Lung (tissue), 12 donors: ENCODE measurements around the gene SIM2. TPM values are rescaled to one million over a fixed set of nuclear protein-coding genes. Genes with fewer than 3 reads are reported as not detected.
A peak's percentile ranks its signal among the peaks of the same experiment; 100 is the strongest.

Experiments used
- ATAC-seq: fragments of 200-7000 bp; cut with Tn5 transposase; one replicate; pipeline ENCODE4 v1.9.1; 2020; ENCODE audit warnings: moderate number of reproducible peaks; ENCODE audit not compliant: insufficient read depth, low FRiP score
- DNase-seq, 3 donors: peaks; one replicate each; pipeline ENCODE4 v3.0.0-alpha.2; 2013 to 2017
- H3K27ac ChIP-seq, 2 donors: one replicate each; pipeline ENCODE4 v1.5.1; 2013; ENCODE audit warnings: mild to moderate bottlenecking in 2 of 2, moderate library complexity in 2 of 2, control low read depth in 1 of 2, inconsistent platforms in 1 of 2, low read depth in 1 of 2, low read length in 1 of 2
- H3K27me3 ChIP-seq, 3 donors: one replicate each; pipeline ENCODE4 v1.5.1; 2013; ENCODE audit warnings: low read length in 2 of 3; ENCODE audit not compliant: control insufficient read depth in 3 of 3, insufficient read depth in 3 of 3
- H3K36me3 ChIP-seq, 4 donors: one replicate each; pipeline ENCODE4 v1.5.1; 2013; ENCODE audit warnings: low read length in 4 of 4, mild to moderate bottlenecking in 1 of 4, moderate library complexity in 1 of 4; ENCODE audit not compliant: control insufficient read depth in 4 of 4, insufficient read depth in 4 of 4
- H3K4me1 ChIP-seq, 5 donors: one replicate each; pipeline ENCODE4 v1.5.1; 2013; ENCODE audit warnings: low read length in 5 of 5, mild to moderate bottlenecking in 2 of 5, moderate library complexity in 1 of 5; ENCODE audit not compliant: control insufficient read depth in 5 of 5, insufficient read depth in 5 of 5
- H3K4me3 ChIP-seq: one replicate; pipeline ENCODE4 v1.5.1; 2013; ENCODE audit warnings: mild to moderate bottlenecking, control low read depth, moderate library complexity
- H3K9ac ChIP-seq, 2 donors: one replicate each; pipeline ENCODE4 v1.5.1; 2013; ENCODE audit warnings: low read length in 2 of 2, control low read depth in 1 of 2; ENCODE audit not compliant: insufficient read depth in 1 of 2
- H3K9me3 ChIP-seq, 4 donors: one replicate each; pipeline ENCODE4 v1.5.1; 2013; ENCODE audit warnings: low read length in 3 of 4, mild to moderate bottlenecking in 1 of 4, moderate library complexity in 1 of 4; ENCODE audit not compliant: control insufficient read depth in 4 of 4, insufficient read depth in 3 of 4
- CTCF ChIP-seq: IDR thresholded peaks from 2 replicates; pipeline ENCODE4 v1.5.1; 2012; ENCODE audit warnings: mild to moderate bottlenecking; ENCODE audit errors: control extremely low read depth, extremely low read depth
- WGBS, 2 donors: extraction: QIAGEN DNeasy Blood & Tissue Kit; methylation state at CpG; one replicate each; pipeline ENCODE4 v1.1.7; 2013; 5-methylcytosine and 5-hydroxymethylcytosine counted together
- polyA plus RNA-seq, 2 donors: library from polyadenylated mRNA; stranded (reverse); fragments of 200-250 nt; gene quantifications; one replicate each; pipeline ENCODE4 v1.2.1, GENCODE V29; 2013
- total RNA-seq, 2 donors: library from RNA; depleted of rRNA in 1 of 2; stranded (reverse); fragments of >200 nt in 1 of 2; gene quantifications; one replicate each; pipeline ENCODE4 v1.2.1, GENCODE V29; 2014 to 2021
- donor health status: control.
- donor health status: control.
- donor health status: Bipolar disorder and iron deficiency.
- donor health status: healthy.
- donor health status: DM: yes; HTN: yes; CAD: no.

Gene SIM2
- total and polyA plus RNA-seq, 4 donors = not detected

DNA sequence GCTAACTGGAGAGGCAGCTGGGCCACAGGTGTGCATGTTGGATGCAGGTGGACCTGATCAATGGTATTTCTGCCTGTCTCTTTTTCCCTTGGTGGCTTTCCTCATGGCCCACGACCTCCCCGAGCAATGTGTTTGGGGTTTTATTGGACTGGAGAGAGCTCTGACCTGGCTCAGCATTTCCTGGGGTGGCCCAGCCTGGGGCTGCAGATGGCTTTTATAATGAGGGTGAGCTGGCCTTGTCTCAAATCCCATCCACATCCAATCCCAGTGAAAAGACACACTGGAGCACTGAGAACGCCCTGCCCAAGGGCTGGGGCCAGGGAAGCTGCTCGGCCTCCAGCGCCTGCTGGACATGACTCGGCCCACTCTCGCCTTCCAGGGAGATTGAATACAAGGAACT is 44.1 kb downstream of the SIM2 start:
- Histone ChIP-seq H3K4me1 (peaks cover 0 to 16% (median 8%) of the 10 kb centered on the region in 5 donors), H3K9ac (no peak overlapping the region), H3K27ac (no peak overlapping the region), H3K36me3 (no peaks in the 10 kb centered on the region), H3K27me3 (peaks cover 2 to 15% (median 6%) of the 10 kb centered on the region in 3 donors), H3K4me3 (no peak overlapping the region), H3K9me3 (no peaks in the 10 kb centered on the region)
- 96 to 97% methylated on average over 7 of the region's 7 CpGs for WGBS, 2 donors
- TF ChIP-seq CTCF = no peak
- ATAC-seq = no peak
- DNase-seq = no peak

GRCh38 chr21:36743446-36743845 is 44.5 kb downstream of the SIM2 start:
- Histone ChIP-seq H3K9me3 (no peaks in the 10 kb centered on the region), H3K36me3 (no peaks in the 10 kb centered on the region), H3K27ac (no peak overlapping the region), H3K4me3 (no peak overlapping the region), H3K27me3 (peaks cover 3 to 15% (median 6%) of the 10 kb centered on the region in 3 donors), H3K4me1 (peaks cover 0 to 19% (median 8%) of the 10 kb centered on the region in 5 donors), H3K9ac (no peak overlapping the region)
- ATAC-seq = no peak
- TF ChIP-seq CTCF = no peak
- 95% methylated on average over 9 of the region's 9 CpGs for WGBS, 2 donors
- DNase-seq = no peak

GRCh38 chr21:36744190-36744559 is 45.3 kb downstream of the SIM2 start:
- peaks cover 0 to 19% (median 8%) of the 10 kb centered on the region in 5 donors for H3K4me1 ChIP-seq
- H3K9me3 ChIP-seq = no peaks in the 10 kb centered on the region
- peaks cover 3 to 15% (median 6%) of the 10 kb centered on the region in 3 donors for H3K27me3 ChIP-seq
- H3K36me3 ChIP-seq = no peaks in the 10 kb centered on the region
- H3K9ac ChIP-seq = no peak overlapping the region
- H3K4me3 ChIP-seq = no peak overlapping the region
- ATAC-seq (no peak), DNase-seq (no peak)
- 91 to 93% methylated on average over 3 of the region's 3 CpGs for WGBS, 2 donors
- no peak overlapping the region for H3K27ac ChIP-seq
- no peak for TF ChIP-seq CTCF

DNA sequence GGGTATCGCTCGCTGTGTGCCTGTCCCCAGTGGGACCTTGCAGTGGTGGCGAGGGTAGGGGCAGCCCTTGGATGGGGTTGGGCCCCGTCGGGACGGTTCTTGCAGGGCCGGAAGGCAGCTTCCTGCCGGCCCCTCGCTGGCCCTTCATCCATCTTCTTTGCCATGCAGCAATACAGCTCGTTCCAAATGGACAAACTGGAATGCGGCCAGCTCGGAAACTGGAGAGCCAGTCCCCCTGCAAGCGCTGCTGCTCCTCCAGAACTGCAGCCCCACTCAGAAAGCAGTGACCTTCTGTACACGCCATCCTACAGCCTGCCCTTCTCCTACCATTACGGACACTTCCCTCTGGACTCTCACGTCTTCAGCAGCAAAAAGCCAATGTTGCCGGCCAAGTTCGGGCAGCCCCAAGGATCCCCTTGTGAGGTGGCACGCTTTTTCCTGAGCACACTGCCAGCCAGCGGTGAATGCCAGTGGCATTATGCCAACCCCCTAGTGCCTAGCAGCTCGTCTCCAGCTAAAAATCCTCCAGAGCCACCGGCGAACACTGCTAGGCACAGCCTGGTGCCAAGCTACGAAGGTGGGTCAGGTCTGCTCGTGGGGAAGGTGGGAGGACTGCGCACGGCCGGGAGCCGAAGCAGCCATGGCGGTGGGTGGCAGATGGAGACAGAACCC is 45.8 kb downstream of the SIM2 start:
- peaks cover 3 to 15% (median 6%) of the 10 kb centered on the region in 3 donors for H3K27me3 ChIP-seq
- peaks cover 0 to 19% (median 8%) of the 10 kb centered on the region in 5 donors for H3K4me1 ChIP-seq
- DNase-seq (peak; percentile 86 to 90 (median 88)), ATAC-seq (no peak)
- no peaks in the 10 kb centered on the region for H3K36me3 ChIP-seq
- no peak overlapping the region for H3K27ac ChIP-seq
- H3K9me3 ChIP-seq = no peaks in the 10 kb centered on the region
- TF ChIP-seq CTCF = no peak
- no peak overlapping the region for H3K9ac ChIP-seq
- WGBS, 2 donors = 49 to 50% methylated on average over 30 of the region's 30 CpGs
- no peak overlapping the region for H3K4me3 ChIP-seq
